ENCODE results near the gene SLC25A25. TPM values are rescaled to one million over a fixed set of nuclear protein-coding genes. Genes with fewer than 3 reads are reported as not detected.

Gene SLC25A25
- total and polyA plus RNA-seq, 2 of the 8 experiments (the other 6 are each of a cell fraction or from before 2014, with no cell fraction given): 6.5 to 18.5 TPM

- TF ChIP-seq SIN3A (conservative IDR thresholded peaks at IDR 0.05 in 1 of 2, IDR thresholded peaks at IDR 0.05 in 1 of 2; ENCODE audit: low read depth in 1 of 2, low read length in 2 of 2): peak; percentile 66 to 91; a peak in 2 of 4 replicates
- TF ChIP-seq EGR1 (IDR thresholded peaks at IDR 0.05; ENCODE audit: borderline replicate concordance, low read depth, low read length): no peak
- peak; percentile 46; the same call in 1 of the 2 replicates for TF ChIP-seq CHD2 (IDR thresholded peaks at IDR 0.05; ENCODE audit: low read length)
- 0 out of 2 replicates have a peak, but pooled peaks have one; percentile 72 for TF ChIP-seq SP4 (IDR thresholded peaks at IDR 0.05; ENCODE audit: low read length)
- no peak for TF ChIP-seq TCF12 (IDR thresholded peaks at IDR 0.05; ENCODE audit: low read depth, low read length)
- no peak for TF ChIP-seq SUZ12 (IDR thresholded peaks at IDR 0.05; ENCODE audit: low read length)
- TF ChIP-seq, protein P1, sequence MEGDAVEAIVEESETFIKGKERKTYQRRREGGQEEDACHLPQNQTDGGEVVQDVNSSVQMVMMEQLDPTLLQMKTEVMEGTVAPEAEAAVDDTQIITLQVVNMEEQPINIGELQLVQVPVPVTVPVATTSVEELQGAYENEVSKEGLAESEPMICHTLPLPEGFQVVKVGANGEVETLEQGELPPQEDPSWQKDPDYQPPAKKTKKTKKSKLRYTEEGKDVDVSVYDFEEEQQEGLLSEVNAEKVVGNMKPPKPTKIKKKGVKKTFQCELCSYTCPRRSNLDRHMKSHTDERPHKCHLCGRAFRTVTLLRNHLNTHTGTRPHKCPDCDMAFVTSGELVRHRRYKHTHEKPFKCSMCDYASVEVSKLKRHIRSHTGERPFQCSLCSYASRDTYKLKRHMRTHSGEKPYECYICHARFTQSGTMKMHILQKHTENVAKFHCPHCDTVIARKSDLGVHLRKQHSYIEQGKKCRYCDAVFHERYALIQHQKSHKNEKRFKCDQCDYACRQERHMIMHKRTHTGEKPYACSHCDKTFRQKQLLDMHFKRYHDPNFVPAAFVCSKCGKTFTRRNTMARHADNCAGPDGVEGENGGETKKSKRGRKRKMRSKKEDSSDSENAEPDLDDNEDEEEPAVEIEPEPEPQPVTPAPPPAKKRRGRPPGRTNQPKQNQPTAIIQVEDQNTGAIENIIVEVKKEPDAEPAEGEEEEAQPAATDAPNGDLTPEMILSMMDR (IDR thresholded peaks at IDR 0.05; ENCODE audit: control extremely low read depth in 1 of 3, insufficient read depth in 1 of 3, low read depth in 1 of 3, low read length in 3 of 3): peak in 2 of 3 experiments; percentile 100; a peak in 3 of 4 replicates
- TF ChIP-seq EZH2 (IDR thresholded peaks at IDR 0.05; ENCODE audit: low read depth, low read length, severe bottlenecking): no peak
- no peak for TF ChIP-seq CHD1 (IDR thresholded peaks at IDR 0.05; ENCODE audit: low read depth, low read length)
- peak in 1 of 2 experiments; percentile 21; a peak in 1 of 3 replicates for TF ChIP-seq POLR2A (IDR thresholded peaks at IDR 0.05; ENCODE audit: control extremely low read depth in 1 of 2, low read depth in 2 of 2, low read length in 2 of 2)
- TF ChIP-seq GABPA (IDR thresholded peaks at IDR 0.05; ENCODE audit: borderline replicate concordance, insufficient read depth, low read length): 0 out of 2 replicates have a peak, but pooled peaks have one; percentile 36
- no peak for TF ChIP-seq CBX8 (IDR thresholded peaks at IDR 0.05; ENCODE audit: borderline replicate concordance, low read depth, low read length)
- peak; percentile 57 for TF ChIP-seq MAX (IDR thresholded peaks at IDR 0.05)
- TF ChIP-seq E2F6 (IDR thresholded peaks at IDR 0.05): no peak
- no peak for TF ChIP-seq SIRT6 (IDR thresholded peaks at IDR 0.05; ENCODE audit: low read length)
- no peak for TF ChIP-seq SRF (IDR thresholded peaks at IDR 0.05; ENCODE audit: low read depth, low read length)
- TF ChIP-seq KDM5A (IDR thresholded peaks at IDR 0.05; ENCODE audit: low read length): no peak
- no peak for TF ChIP-seq RBBP5 (IDR thresholded peaks at IDR 0.05; ENCODE audit: borderline replicate concordance, low read depth, low read length)
- 0 out of 2 replicates have a peak, but pooled peaks have one; percentile 43 for TF ChIP-seq RXRA (IDR thresholded peaks at IDR 0.05; ENCODE audit: insufficient read depth, low read depth, low read length)
- 0 out of 2 replicates have a peak, but pooled peaks have one; percentile 49 for TF ChIP-seq TBP (IDR thresholded peaks at IDR 0.05; ENCODE audit: low read depth, low read length)
Measured at GRCh38 chr9:128117613-128118471, 49.8 kb downstream of the SLC25A25 start (continued).
